ENCODE measurements around the gene CCL4L2.
"Not testable (repeated sequence)": the region's sequence is repeated elsewhere in the genome, so short reads cannot be mapped to it uniquely, and the experiment has no call there.

Gene CCL4L2

GRCh38 chr17:36197387-36197703 lies 13.5 kb upstream of the CCL4L2 start:
- Histone ChIP-seq H3K27me3 (ENCODE audit: control insufficient read depth, insufficient read depth, low read length) (no peaks in the 10 kb centered on the region), H3K27ac (no peak overlapping the region), H3K79me2 (no peaks in the 10 kb centered on the region), H3K36me3 (ENCODE audit: control insufficient read depth, insufficient read depth, low read length) (no peaks in the 10 kb centered on the region), H3K4me3 (ENCODE audit: low read depth, low read length) (no peak overlapping the region), H2AFZ (no peak overlapping the region), H3K4me1 (no peaks in the 10 kb centered on the region), H3K9me3 (ENCODE audit: control insufficient read depth, low read length) (no peaks in the 10 kb centered on the region), H3K9ac (no peak overlapping the region), H3K4me2 (ENCODE audit: low read length) (no peak overlapping the region)
- no peak for TF ChIP-seq CTCF (IDR thresholded peaks at IDR 0.05)

GRCh38 chr17:36198831-36199465 lies 11.9 kb upstream of the CCL4L2 start:
- Histone ChIP-seq H3K4me2 (ENCODE audit: low read length) (no peak overlapping the region), H3K27ac (no peak overlapping the region), H3K36me3 (ENCODE audit: control insufficient read depth, insufficient read depth, low read length) (no peaks in the 10 kb centered on the region), H3K9me3 (ENCODE audit: control insufficient read depth, low read length) (no peaks in the 10 kb centered on the region), H3K4me1 (no peaks in the 10 kb centered on the region), H3K4me3 (ENCODE audit: low read depth, low read length) (no peak overlapping the region), H3K9ac (no peak overlapping the region), H3K79me2 (no peaks in the 10 kb centered on the region), H3K27me3 (ENCODE audit: control insufficient read depth, insufficient read depth, low read length) (no peaks in the 10 kb centered on the region), H2AFZ (no peak overlapping the region)
- no peak for TF ChIP-seq CTCF (IDR thresholded peaks at IDR 0.05)

- H2AFZ ChIP-seq; H3K4me1 ChIP-seq; H3K9me3 ChIP-seq (ENCODE audit: control insufficient read depth, low read length); H3K27ac ChIP-seq; H3K27me3 ChIP-seq (ENCODE audit: control insufficient read depth, insufficient read depth, low read length); H3K79me2 ChIP-seq; H3K4me3 ChIP-seq (ENCODE audit: low read depth, low read length); H3K9ac ChIP-seq; H3K4me2 ChIP-seq (ENCODE audit: low read length); H3K36me3 ChIP-seq (ENCODE audit: control insufficient read depth, insufficient read depth, low read length): not testable (repeated sequence)
These were observed 9.8 kb upstream of the CCL4L2 start for GRCh38 chr17:36201102-36201501.

GRCh38 chr17:36201506-36201905 lies 9.4 kb upstream of the CCL4L2 start:
- H3K36me3 ChIP-seq (ENCODE audit: control insufficient read depth, insufficient read depth, low read length); H3K79me2 ChIP-seq; H3K4me3 ChIP-seq (ENCODE audit: low read depth, low read length); H3K4me1 ChIP-seq; H3K27me3 ChIP-seq (ENCODE audit: control insufficient read depth, insufficient read depth, low read length); H2AFZ ChIP-seq; H3K27ac ChIP-seq; H3K9ac ChIP-seq; H3K4me2 ChIP-seq (ENCODE audit: low read length); H3K9me3 ChIP-seq (ENCODE audit: control insufficient read depth, low read length): not testable (repeated sequence)

GRCh38 chr17:36203335-36203734 lies 7.5 kb upstream of the CCL4L2 start:
- H3K4me2 ChIP-seq (ENCODE audit: low read length): no peak overlapping the region
- no peak overlapping the region for H2AFZ ChIP-seq
- no peak overlapping the region for H3K4me3 ChIP-seq (ENCODE audit: low read depth, low read length)
- H3K27me3 ChIP-seq (ENCODE audit: control insufficient read depth, insufficient read depth, low read length): no peaks in the 10 kb centered on the region
- no peaks in the 10 kb centered on the region for H3K79me2 ChIP-seq
- H3K36me3 ChIP-seq (ENCODE audit: control insufficient read depth, insufficient read depth, low read length): no peaks in the 10 kb centered on the region
- no peak overlapping the region for H3K27ac ChIP-seq
- H3K9me3 ChIP-seq (ENCODE audit: control insufficient read depth, low read length): no peaks in the 10 kb centered on the region
- TF ChIP-seq CTCF (IDR thresholded peaks at IDR 0.05): no peak
- no peak overlapping the region for H3K9ac ChIP-seq
- H3K4me1 ChIP-seq: no peaks in the 10 kb centered on the region
